HEK293 (cell line): ENCODE measurements around the gene SH3BP2.
A peak's percentile ranks its signal among the peaks of the same experiment; 100 is the strongest.

Experiments
- CTCF ChIA-PET: fragments of 350-600 bp; formaldehyde crosslinking; extraction: SDS; loops from one replicate; lab custom pipeline; 2021; ENCODE audit warnings: antibody characterized with exemption; lab: Yijun Ruan, JAX
- POLR2A ChIA-PET: fragments of 300-600 bp; formaldehyde crosslinking; extraction: SDS; loops from one replicate; lab custom pipeline; 2020; ENCODE audit warnings: antibody characterized with exemption, inconsistent platforms; lab: Yijun Ruan, JAX
- H3K27ac ChIP-seq: fragments of 200-500 bp; sonication (Bioruptor generic); 2 replicates; pipeline ENCODE4 v1.5.1; 2014; ENCODE audit warnings: low read depth, low read length, control low read depth, inconsistent platforms; ENCODE audit errors: extremely low read depth
- H3K36me3 ChIP-seq, 2 experiments: fragments of 200-500 bp in 1 of 2; sonication (Bioruptor generic) in 1 of 2; 1 replicate in 1 of 2; 2 replicates in 1 of 2; pipeline ENCODE4 v1.5.1; 2014 to 2017; ENCODE audit warnings: inconsistent platforms in 2 of 2, low read length in 2 of 2; ENCODE audit not compliant: control insufficient read depth in 2 of 2, insufficient read depth in 1 of 2
- H3K4me1 ChIP-seq: fragments of 200-500 bp; sonication (Bioruptor generic); 2 replicates; pipeline ENCODE4 v1.5.1; 2014; ENCODE audit warnings: mild to moderate bottlenecking, low read length, inconsistent platforms; ENCODE audit not compliant: control insufficient read depth, insufficient read depth
- H3K4me3 ChIP-seq: 2 replicates; pipeline ENCODE4 v1.5.1; 2011; ENCODE audit warnings: low read depth, mild to moderate bottlenecking, control low read depth, low read length, moderate library complexity
- H3K9me3 ChIP-seq: fragments of 200-500 bp; sonication (Bioruptor generic); 2 replicates; pipeline ENCODE4 v1.5.1; 2014; ENCODE audit warnings: low read depth, low read length, inconsistent platforms; ENCODE audit not compliant: control insufficient read depth, insufficient read depth
- BCL11B ChIP-seq: fragments of 450-650 bp; formaldehyde crosslinking; IDR thresholded peaks from 2 replicates; pipeline ENCODE4 v1.5.1; 2016; ENCODE audit warnings: low read depth, missing biosample characterization, missing genetic modification characterization
- EGR2 ChIP-seq: fragments of 450-650 bp; formaldehyde crosslinking; IDR thresholded peaks from 2 replicates; pipeline ENCODE4 v1.5.1; 2016; ENCODE audit warnings: low read depth, missing biosample characterization, missing genetic modification characterization
- FEZF1 ChIP-seq: fragments of 450-650 bp; formaldehyde crosslinking; IDR thresholded peaks from 2 replicates; pipeline ENCODE4 v1.5.1; 2016; ENCODE audit warnings: missing biosample characterization, missing genetic modification characterization
- RBAK ChIP-seq: fragments of 450-650 bp; formaldehyde crosslinking; IDR thresholded peaks from 2 replicates; pipeline ENCODE4 v1.5.1; 2016; ENCODE audit warnings: missing biosample characterization, missing genetic modification characterization
- REPIN1 ChIP-seq: fragments of 450-650 bp; formaldehyde crosslinking; IDR thresholded peaks from 2 replicates; pipeline ENCODE4 v1.5.1; 2017; ENCODE audit warnings: missing biosample characterization, missing genetic modification characterization, low read depth
- ZBTB17 ChIP-seq: fragments of 450-650 bp; formaldehyde crosslinking; IDR thresholded peaks from 2 replicates; pipeline ENCODE4 v1.5.1; 2016; ENCODE audit warnings: missing biosample characterization, missing genetic modification characterization
- ZBTB48 ChIP-seq: fragments of 450-650 bp; formaldehyde crosslinking; IDR thresholded peaks from 2 replicates; pipeline ENCODE4 v1.5.1; 2016; ENCODE audit warnings: missing biosample characterization, missing genetic modification characterization
- ZIC2 ChIP-seq: fragments of 450-650 bp; formaldehyde crosslinking; IDR thresholded peaks from 2 replicates; pipeline ENCODE4 v1.5.1; 2016; ENCODE audit warnings: missing biosample characterization, missing genetic modification characterization
- ZNF140 ChIP-seq: fragments of 450-650 bp; formaldehyde crosslinking; IDR thresholded peaks from 2 replicates; pipeline ENCODE4 v1.5.1; 2016; ENCODE audit warnings: missing biosample characterization, missing genetic modification characterization
- ZNF16 ChIP-seq: fragments of 450-650 bp; formaldehyde crosslinking; IDR thresholded peaks from 2 replicates; pipeline ENCODE4 v1.5.1; 2016; ENCODE audit warnings: low read depth, missing biosample characterization, missing genetic modification characterization
- ZNF174 ChIP-seq: fragments of 450-650 bp; formaldehyde crosslinking; IDR thresholded peaks from 2 replicates; pipeline ENCODE4 v1.5.0; 2017; ENCODE audit warnings: missing biosample characterization, mild to moderate bottlenecking, missing genetic modification characterization
- ZNF202 ChIP-seq: fragments of 450-650 bp; formaldehyde crosslinking; IDR thresholded peaks from 2 replicates; pipeline ENCODE4 v1.5.1; 2016; ENCODE audit warnings: missing biosample characterization, missing genetic modification characterization, borderline replicate concordance
- ZNF223 ChIP-seq: fragments of 450-650 bp; formaldehyde crosslinking; IDR thresholded peaks from 2 replicates; pipeline ENCODE4 v1.5.1; 2016; ENCODE audit warnings: missing biosample characterization, missing genetic modification characterization
- ZNF366 ChIP-seq: fragments of 450-650 bp; formaldehyde crosslinking; conservative IDR thresholded peaks from 2 replicates; pipeline ENCODE4 v1.5.1; 2016; ENCODE audit warnings: missing biosample characterization, missing genetic modification characterization
- ZNF596 ChIP-seq: fragments of 450-650 bp; IDR thresholded peaks from 2 replicates; pipeline ENCODE4 v1.5.0; 2018; ENCODE audit warnings: missing biosample characterization, mild to moderate bottlenecking, missing genetic modification characterization, moderate library complexity
- ZNF791 ChIP-seq: fragments of 450-650 bp; formaldehyde crosslinking; IDR thresholded peaks from 2 replicates; pipeline ENCODE4 v1.5.1; 2016; ENCODE audit warnings: missing biosample characterization, missing genetic modification characterization
- TF ChIP-seq, protein P1 (sequence below): fragments of 450-650 bp; formaldehyde crosslinking; IDR thresholded peaks from 2 replicates; pipeline ENCODE4 v1.5.1; 2017; ENCODE audit warnings: missing biosample characterization, missing genetic modification characterization
- TF ChIP-seq, protein P2 (sequence below): fragments of 450-650 bp; formaldehyde crosslinking; IDR thresholded peaks from 2 replicates; pipeline ENCODE4 v1.5.1; 2016; ENCODE audit warnings: missing biosample characterization, missing genetic modification characterization

The SH3BP2 gene

DNA sequence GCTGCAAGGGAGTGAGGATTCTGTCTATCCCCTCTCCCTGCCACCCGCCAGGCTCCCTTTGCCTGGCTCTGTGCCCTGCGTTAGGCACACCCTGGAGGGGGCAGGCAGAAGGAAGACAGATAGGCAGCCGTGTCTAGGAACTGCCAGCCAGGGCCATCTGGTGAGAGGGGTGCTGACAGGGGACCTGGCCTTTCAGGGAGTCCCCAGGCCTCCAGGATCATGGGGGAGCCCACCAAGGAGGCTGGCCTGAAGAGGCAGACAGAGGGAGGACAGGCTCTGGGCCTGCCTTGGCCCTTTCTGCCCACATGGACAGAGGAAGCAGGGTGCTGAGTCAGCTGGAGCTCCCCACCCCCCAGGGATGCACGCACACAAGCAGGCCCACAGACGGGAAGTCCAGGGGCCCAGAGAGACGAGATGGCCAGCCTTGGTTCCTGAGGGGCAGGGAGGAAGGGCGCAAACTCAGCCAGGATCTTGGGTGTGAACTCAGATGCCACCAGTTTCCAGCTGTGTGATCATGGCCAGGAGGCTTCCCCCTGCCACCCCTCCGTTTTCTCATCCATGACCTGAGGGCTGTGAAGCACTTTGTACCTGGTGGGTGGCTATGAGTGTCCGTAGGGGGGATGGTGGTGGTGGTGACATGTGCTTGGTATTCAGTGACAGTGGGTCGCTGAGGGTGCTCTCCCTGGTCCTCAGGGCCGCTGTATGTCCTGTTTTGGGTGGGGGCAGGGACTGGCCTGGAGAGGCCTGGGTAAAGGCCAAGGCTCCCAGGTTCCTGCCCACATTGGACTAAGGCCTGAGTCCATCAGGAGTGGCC, 1.8 kb downstream of the SH3BP2 start (continued):
- TF ChIP-seq EGR2 (tag by site-specific recombination) (peak; percentile 47; the same call in 1 of the 2 replicates), REPIN1 (tag by site-specific recombination) (no peak), ZBTB17 (tag by site-specific recombination) (0 out of 2 replicates have a peak, but pooled peaks have one; percentile 32)
- TF ChIP-seq, protein P1, sequence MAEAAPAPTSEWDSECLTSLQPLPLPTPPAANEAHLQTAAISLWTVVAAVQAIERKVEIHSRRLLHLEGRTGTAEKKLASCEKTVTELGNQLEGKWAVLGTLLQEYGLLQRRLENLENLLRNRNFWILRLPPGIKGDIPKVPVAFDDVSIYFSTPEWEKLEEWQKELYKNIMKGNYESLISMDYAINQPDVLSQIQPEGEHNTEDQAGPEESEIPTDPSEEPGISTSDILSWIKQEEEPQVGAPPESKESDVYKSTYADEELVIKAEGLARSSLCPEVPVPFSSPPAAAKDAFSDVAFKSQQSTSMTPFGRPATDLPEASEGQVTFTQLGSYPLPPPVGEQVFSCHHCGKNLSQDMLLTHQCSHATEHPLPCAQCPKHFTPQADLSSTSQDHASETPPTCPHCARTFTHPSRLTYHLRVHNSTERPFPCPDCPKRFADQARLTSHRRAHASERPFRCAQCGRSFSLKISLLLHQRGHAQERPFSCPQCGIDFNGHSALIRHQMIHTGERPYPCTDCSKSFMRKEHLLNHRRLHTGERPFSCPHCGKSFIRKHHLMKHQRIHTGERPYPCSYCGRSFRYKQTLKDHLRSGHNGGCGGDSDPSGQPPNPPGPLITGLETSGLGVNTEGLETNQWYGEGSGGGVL (tag by site-specific recombination): 0 out of 2 replicates have a peak, but pooled peaks have one; percentile 32

DNA sequence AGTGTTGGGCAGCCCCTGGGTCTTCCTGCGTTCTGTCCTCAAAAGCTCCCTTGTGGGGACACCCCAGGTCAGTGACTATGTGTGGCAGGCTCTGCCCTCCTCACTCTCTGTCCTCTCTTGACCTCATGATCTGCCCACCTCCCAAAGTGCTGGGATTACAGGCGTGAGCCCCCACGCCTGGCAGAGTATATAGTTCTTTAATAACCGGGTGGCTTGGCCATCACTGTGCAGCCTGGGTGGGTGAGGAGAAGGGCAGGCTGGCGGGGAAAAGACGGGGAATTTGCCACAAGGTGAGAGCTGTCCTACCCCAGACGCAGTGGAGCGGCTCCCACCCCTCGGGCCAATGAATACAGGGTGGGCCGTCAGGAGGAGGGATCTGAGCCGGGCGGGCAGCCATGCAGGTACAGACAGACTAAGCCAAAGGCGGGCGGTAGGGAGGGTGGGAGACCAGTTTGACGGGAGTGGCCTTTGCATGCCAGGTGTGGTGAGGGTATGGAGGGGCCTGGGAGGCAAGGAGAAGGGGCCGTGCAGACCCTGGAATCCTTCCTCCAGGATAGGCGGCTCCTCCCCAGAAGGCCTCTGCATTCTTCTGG, 2.5 kb downstream of the SH3BP2 start:
- no peaks in the 10 kb centered on the region for H3K9me3 ChIP-seq
- no peak for TF ChIP-seq ZNF596 (tag by site-specific recombination)
- TF ChIP-seq ZNF140 (tag by site-specific recombination): no peak
- H3K27ac ChIP-seq: no peak overlapping the region
- H3K4me1 ChIP-seq: no peaks in the 10 kb centered on the region
- ChIA-PET CTCF (no interaction called here), POLR2A (no interaction called here)
- H3K36me3 ChIP-seq: no peaks in the 10 kb centered on the region
- no peak overlapping the region for H3K4me3 ChIP-seq

DNA sequence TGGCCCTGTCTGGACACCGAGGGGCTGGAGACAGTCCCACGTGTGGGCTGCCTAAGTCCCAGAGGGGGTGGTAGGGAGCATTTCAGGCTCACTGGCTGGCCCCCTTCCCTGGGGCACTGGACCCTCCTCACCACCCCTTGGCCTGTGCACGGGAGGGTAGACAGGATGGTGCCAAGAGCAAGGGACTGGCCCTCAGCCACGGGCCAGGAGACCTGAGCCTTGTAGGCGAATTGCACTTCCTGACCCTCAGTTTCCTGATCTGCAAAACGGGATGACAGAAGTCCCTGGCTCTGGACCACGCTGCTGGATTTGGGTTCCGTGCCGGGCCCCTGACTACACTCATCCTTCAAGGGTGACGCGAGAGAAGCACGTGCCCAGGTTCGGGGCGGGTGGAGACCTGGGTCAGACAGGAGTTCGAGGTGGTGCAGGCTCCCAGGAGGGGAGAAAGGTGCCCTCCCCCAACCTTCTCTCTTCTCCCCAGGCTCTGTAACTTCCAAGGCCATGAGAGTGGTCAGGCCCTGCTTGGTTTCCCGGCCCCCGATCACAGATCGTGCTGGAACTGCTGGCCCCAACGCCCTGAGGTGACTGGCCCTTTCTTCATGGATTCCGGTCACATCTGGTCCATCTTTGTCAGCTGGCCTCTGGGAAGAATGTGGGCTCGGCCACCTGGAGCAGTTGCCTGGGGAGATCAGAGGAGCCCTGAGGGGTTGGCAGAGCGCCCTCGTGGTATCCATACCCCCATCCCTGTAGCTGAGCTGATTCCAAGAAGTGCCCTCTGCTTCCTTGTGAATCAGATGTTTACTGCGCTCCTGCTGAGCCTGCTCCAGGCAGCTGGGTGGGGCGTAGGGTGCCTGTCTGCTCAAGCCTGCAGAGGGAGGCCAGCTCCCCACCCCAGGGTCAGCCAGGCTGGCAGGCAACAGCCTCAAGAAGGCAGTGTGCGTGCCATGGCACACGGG, 3.3 kb downstream of the SH3BP2 start:
- CTCF ChIA-PET: no interaction called here
- no peaks in the 10 kb centered on the region for H3K9me3 ChIP-seq
- no peak overlapping the region for H3K27ac ChIP-seq
- no peaks in the 10 kb centered on the region for H3K4me1 ChIP-seq
- TF ChIP-seq, protein P2, sequence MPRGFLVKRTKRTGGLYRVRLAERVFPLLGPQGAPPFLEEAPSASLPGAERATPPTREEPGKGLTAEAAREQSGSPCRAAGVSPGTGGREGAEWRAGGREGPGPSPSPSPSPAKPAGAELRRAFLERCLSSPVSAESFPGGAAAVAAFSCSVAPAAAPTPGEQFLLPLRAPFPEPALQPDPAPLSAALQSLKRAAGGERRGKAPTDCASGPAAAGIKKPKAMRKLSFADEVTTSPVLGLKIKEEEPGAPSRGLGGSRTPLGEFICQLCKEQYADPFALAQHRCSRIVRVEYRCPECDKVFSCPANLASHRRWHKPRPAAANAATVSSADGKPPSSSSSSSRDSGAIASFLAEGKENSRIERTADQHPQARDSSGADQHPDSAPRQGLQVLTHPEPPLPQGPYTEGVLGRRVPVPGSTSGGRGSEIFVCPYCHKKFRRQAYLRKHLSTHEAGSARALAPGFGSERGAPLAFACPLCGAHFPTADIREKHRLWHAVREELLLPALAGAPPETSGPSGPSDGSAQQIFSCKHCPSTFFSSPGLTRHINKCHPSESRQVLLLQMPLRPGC (tag by site-specific recombination): no peak
- TF ChIP-seq RBAK (tag by site-specific recombination): no peak
- peak; percentile 76 for TF ChIP-seq ZIC2 (tag by site-specific recombination)
- TF ChIP-seq ZNF366 (tag by site-specific recombination): no peak
- no peak for TF ChIP-seq ZNF202 (tag by site-specific recombination)
- no peak for TF ChIP-seq ZNF791 (tag by site-specific recombination)
- 0 out of 2 replicates have a peak, but pooled peaks have one; percentile 28 for TF ChIP-seq ZNF223 (tag by site-specific recombination)
- TF ChIP-seq ZBTB48: no peak
- no peak for TF ChIP-seq FEZF1 (tag by site-specific recombination)
- TF ChIP-seq ZNF16 (tag by site-specific recombination): no peak
- TF ChIP-seq ZNF174: no peak
- no peak for TF ChIP-seq BCL11B (tag by site-specific recombination)
- POLR2A ChIA-PET: no interaction called here
- H3K4me3 ChIP-seq: no peak overlapping the region
- H3K36me3 ChIP-seq: no peaks in the 10 kb centered on the region
